ENCODE measurements around the gene MRPL53. TPM values are rescaled to one million over a fixed set of nuclear protein-coding genes. Genes with fewer than 3 reads are reported as not detected.

Gene MRPL53
- polyA plus RNA-seq, 1 experiment: 25.9 TPM

- TF ChIP-seq CTCF (IDR thresholded peaks at IDR 0.05; ENCODE audit: low read depth, low read length): no peak
- CTCF ChIA-PET: no interaction called here
- Histone ChIP-seq H3K9me3 (ENCODE audit: control insufficient read depth, insufficient read depth, low read length) (peaks cover 18% of the 10 kb centered on the region; the same call in 1 of the 2 replicates), H3K27me3 (ENCODE audit: control insufficient read depth, insufficient read depth, low read length) (peaks cover 83% of the 10 kb centered on the region), H3K4me3 (ENCODE audit: low read depth, low read length) (no peak within 1 kb of the TSS), H3K27ac (ENCODE audit: low read depth, low read length) (no peak within 1 kb of the TSS)
- no peak for DNase-seq (ENCODE audit: low read depth, low spot score)
- POLR2A ChIA-PET: no interaction called here
Observed at GRCh38 chr2:74514368-74515270, 42.1 kb upstream of the MRPL53 start, which contains the start of gene TLX2. Gene TLX2, plus strand, starts transcription at chr2:74514450. Its CDS starts 357 bp downstream, at chr2:74514807.

- H3K27me3 ChIP-seq (ENCODE audit: control insufficient read depth, insufficient read depth, low read length): peaks cover 74% of the 10 kb centered on the region
- H3K9me3 ChIP-seq (ENCODE audit: control insufficient read depth, insufficient read depth, low read length): peaks cover 18% of the 10 kb centered on the region; the same call in 1 of the 2 replicates
- POLR2A ChIA-PET: no interaction called here
- no peak overlapping the region for H3K4me3 ChIP-seq (ENCODE audit: low read depth, low read length)
- CTCF ChIA-PET: no interaction called here
- H3K27ac ChIP-seq (ENCODE audit: low read depth, low read length): no peak overlapping the region
- no peak for TF ChIP-seq CTCF (IDR thresholded peaks at IDR 0.05; ENCODE audit: low read depth, low read length)
- DNase-seq (ENCODE audit: low read depth, low spot score): no peak
Observed at GRCh38 chr2:74513605-74514367, 41.3 kb upstream of the MRPL53 start.

- POLR2A ChIA-PET: no interaction called here
- no peak for TF ChIP-seq CTCF (IDR thresholded peaks at IDR 0.05; ENCODE audit: low read depth, low read length)
- Histone ChIP-seq H3K27me3 (ENCODE audit: control insufficient read depth, insufficient read depth, low read length) (peaks cover 66% of the 10 kb centered on the region), H3K27ac (ENCODE audit: low read depth, low read length) (no peak overlapping the region), H3K4me3 (ENCODE audit: low read depth, low read length) (no peak overlapping the region), H3K9me3 (ENCODE audit: control insufficient read depth, insufficient read depth, low read length) (peaks cover 18% of the 10 kb centered on the region; the same call in 1 of the 2 replicates)
- CTCF ChIA-PET: no interaction called here
- no peak for DNase-seq (ENCODE audit: low read depth, low spot score)
Observed at GRCh38 chr2:74512744-74513604, 40.5 kb upstream of the MRPL53 start.

GRCh38 chr2:74511104-74511989 is 38.9 kb upstream of the MRPL53 start:
- Histone ChIP-seq H3K27ac (ENCODE audit: low read depth, low read length) (no peak overlapping the region), H3K27me3 (ENCODE audit: control insufficient read depth, insufficient read depth, low read length) (peaks cover 53% of the 10 kb centered on the region), H3K9me3 (ENCODE audit: control insufficient read depth, insufficient read depth, low read length) (peaks cover 15% of the 10 kb centered on the region; the same call in 1 of the 2 replicates), H3K4me3 (ENCODE audit: low read depth, low read length) (no peak overlapping the region)
- TF ChIP-seq CTCF (IDR thresholded peaks at IDR 0.05; ENCODE audit: low read depth, low read length): no peak
- no peak for DNase-seq (ENCODE audit: low read depth, low spot score)
- POLR2A ChIA-PET: interaction anchor here (0.8 kb wide), 1 partner anchor 15 kb away, joined by 8 read pairs; the partner anchor contains the start of gene DQX1
- CTCF ChIA-PET: no interaction called here

Measured in AG04450 (cell line).